Lung (tissue), 12 donors: ENCODE data around the gene DNM2. TPM values are rescaled to one million over a fixed set of nuclear protein-coding genes. Genes with fewer than 3 reads are reported as not detected.
A peak's percentile ranks its signal among the peaks of the same experiment; 100 is the strongest.
"Not testable (repeated sequence)": the region's sequence is repeated elsewhere in the genome, so short reads cannot be mapped to it uniquely, and the experiment has no call there.

ENCODE experiments used
- ATAC-seq: fragments of 200-7000 bp; cut with Tn5 transposase; one replicate; pipeline ENCODE4 v1.9.1; 2020; ENCODE audit warnings: moderate number of reproducible peaks; ENCODE audit not compliant: insufficient read depth, low FRiP score
- DNase-seq, 3 donors: peaks; one replicate each; pipeline ENCODE4 v3.0.0-alpha.2; 2013 to 2017
- H3K27ac ChIP-seq, 2 donors: one replicate each; pipeline ENCODE4 v1.5.1; 2013; ENCODE audit warnings: mild to moderate bottlenecking in 2 of 2, moderate library complexity in 2 of 2, control low read depth in 1 of 2, inconsistent platforms in 1 of 2, low read depth in 1 of 2, low read length in 1 of 2
- H3K27me3 ChIP-seq, 3 donors: one replicate each; pipeline ENCODE4 v1.5.1; 2013; ENCODE audit warnings: low read length in 2 of 3; ENCODE audit not compliant: control insufficient read depth in 3 of 3, insufficient read depth in 3 of 3
- H3K36me3 ChIP-seq, 4 donors: one replicate each; pipeline ENCODE4 v1.5.1; 2013; ENCODE audit warnings: low read length in 4 of 4, mild to moderate bottlenecking in 1 of 4, moderate library complexity in 1 of 4; ENCODE audit not compliant: control insufficient read depth in 4 of 4, insufficient read depth in 4 of 4
- H3K4me1 ChIP-seq, 5 donors: one replicate each; pipeline ENCODE4 v1.5.1; 2013; ENCODE audit warnings: low read length in 5 of 5, mild to moderate bottlenecking in 2 of 5, moderate library complexity in 1 of 5; ENCODE audit not compliant: control insufficient read depth in 5 of 5, insufficient read depth in 5 of 5
- H3K4me3 ChIP-seq: one replicate; pipeline ENCODE4 v1.5.1; 2013; ENCODE audit warnings: mild to moderate bottlenecking, control low read depth, moderate library complexity
- H3K9ac ChIP-seq, 2 donors: one replicate each; pipeline ENCODE4 v1.5.1; 2013; ENCODE audit warnings: low read length in 2 of 2, control low read depth in 1 of 2; ENCODE audit not compliant: insufficient read depth in 1 of 2
- H3K9me3 ChIP-seq, 4 donors: one replicate each; pipeline ENCODE4 v1.5.1; 2013; ENCODE audit warnings: low read length in 3 of 4, mild to moderate bottlenecking in 1 of 4, moderate library complexity in 1 of 4; ENCODE audit not compliant: control insufficient read depth in 4 of 4, insufficient read depth in 3 of 4
- WGBS, 2 donors: extraction: QIAGEN DNeasy Blood & Tissue Kit; methylation state at CpG; one replicate each; pipeline ENCODE4 v1.1.7; 2013; 5-methylcytosine and 5-hydroxymethylcytosine counted together
- polyA plus RNA-seq, 2 donors: library from polyadenylated mRNA; stranded (reverse); fragments of 200-250 nt; gene quantifications; one replicate each; pipeline ENCODE4 v1.2.1, GENCODE V29; 2013
- total RNA-seq, 2 donors: library from RNA; depleted of rRNA in 1 of 2; stranded (reverse); fragments of >200 nt in 1 of 2; gene quantifications; one replicate each; pipeline ENCODE4 v1.2.1, GENCODE V29; 2014 to 2021
- TF ChIP-seq, protein P1 (sequence below): IDR thresholded peaks from 2 replicates; pipeline ENCODE4 v1.5.1; 2012; ENCODE audit warnings: mild to moderate bottlenecking; ENCODE audit errors: control extremely low read depth, extremely low read depth
- donor health status: control.
- donor health status: control.
- donor health status: Bipolar disorder and iron deficiency.
- donor health status: healthy.
- donor health status: DM: yes; HTN: yes; CAD: no.

DNM2 gene
- total and polyA plus RNA-seq, 4 donors, result 172 to 277 (median 204) TPM

DNA sequence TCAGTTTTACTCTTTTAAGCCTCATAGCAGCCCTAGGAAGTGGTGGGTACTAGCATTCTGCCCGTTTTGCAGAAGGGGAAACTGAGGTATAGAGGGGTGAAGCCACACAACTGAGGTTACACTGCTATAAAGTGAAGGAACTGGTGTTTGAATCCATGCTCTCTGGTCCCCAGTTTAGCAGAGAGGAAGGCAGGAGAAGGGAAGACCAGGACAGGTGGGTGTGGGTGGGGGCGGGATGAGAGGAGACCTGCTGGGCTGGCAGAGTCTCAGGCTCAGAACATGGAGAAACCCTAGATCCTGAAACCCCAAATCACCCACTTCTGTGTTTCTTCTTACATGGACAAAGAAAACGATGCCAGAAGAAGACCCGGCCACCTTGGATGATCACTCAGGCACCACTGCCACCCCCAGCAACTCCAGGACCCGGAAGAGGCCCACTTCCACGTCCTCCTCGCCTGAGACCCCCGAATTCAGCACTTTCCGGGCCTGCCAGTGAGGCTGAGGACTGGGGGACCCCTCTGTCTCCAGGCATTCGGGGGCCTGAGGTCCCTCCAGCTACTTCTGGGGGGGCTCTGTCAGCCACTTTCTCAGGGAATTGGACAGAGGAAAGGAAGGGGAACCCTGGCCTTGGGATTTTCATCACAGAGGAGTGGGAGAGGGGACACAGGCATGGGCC, 151.1 kb downstream of the DNM2 start:
- no peak for ATAC-seq
- H3K27me3 ChIP-seq, result no peaks in the 10 kb centered on the region
- H3K4me3 ChIP-seq, result no peak overlapping the region
- no peaks in the 10 kb centered on the region for H3K9me3 ChIP-seq
- no peaks in the 10 kb centered on the region for H3K36me3 ChIP-seq
- peaks cover 0 to 8% (median 3%) of the 10 kb centered on the region in 5 donors for H3K4me1 ChIP-seq
- TF ChIP-seq, protein P1, sequence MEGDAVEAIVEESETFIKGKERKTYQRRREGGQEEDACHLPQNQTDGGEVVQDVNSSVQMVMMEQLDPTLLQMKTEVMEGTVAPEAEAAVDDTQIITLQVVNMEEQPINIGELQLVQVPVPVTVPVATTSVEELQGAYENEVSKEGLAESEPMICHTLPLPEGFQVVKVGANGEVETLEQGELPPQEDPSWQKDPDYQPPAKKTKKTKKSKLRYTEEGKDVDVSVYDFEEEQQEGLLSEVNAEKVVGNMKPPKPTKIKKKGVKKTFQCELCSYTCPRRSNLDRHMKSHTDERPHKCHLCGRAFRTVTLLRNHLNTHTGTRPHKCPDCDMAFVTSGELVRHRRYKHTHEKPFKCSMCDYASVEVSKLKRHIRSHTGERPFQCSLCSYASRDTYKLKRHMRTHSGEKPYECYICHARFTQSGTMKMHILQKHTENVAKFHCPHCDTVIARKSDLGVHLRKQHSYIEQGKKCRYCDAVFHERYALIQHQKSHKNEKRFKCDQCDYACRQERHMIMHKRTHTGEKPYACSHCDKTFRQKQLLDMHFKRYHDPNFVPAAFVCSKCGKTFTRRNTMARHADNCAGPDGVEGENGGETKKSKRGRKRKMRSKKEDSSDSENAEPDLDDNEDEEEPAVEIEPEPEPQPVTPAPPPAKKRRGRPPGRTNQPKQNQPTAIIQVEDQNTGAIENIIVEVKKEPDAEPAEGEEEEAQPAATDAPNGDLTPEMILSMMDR, result no peak
- H3K9ac ChIP-seq, result no peak overlapping the region
- WGBS, 2 donors, result 93 to 96% methylated on average over 10 of the region's 10 CpGs
- no peak for DNase-seq
- H3K27ac ChIP-seq, result no peak overlapping the region

- not testable (repeated sequence) for H3K9ac ChIP-seq, H3K27me3 ChIP-seq, H3K27ac ChIP-seq, H3K4me3 ChIP-seq, DNase-seq, H3K4me1 ChIP-seq, ATAC-seq, H3K36me3 ChIP-seq, H3K9me3 ChIP-seq
- 94 to 95% methylated on average over 11 of the region's 11 CpGs for WGBS, 2 donors
These were observed 152.0 kb downstream of the DNM2 start for GRCh38 chr19:10869872-10870311.

GRCh38 chr19:10870501-10870954, 152.6 kb downstream of the DNM2 start:
- Histone ChIP-seq H3K4me1 (peaks cover 0 to 8% (median 0%) of the 10 kb centered on the region in 5 donors), H3K27me3 (no peaks in the 10 kb centered on the region), H3K27ac (peak overlapping the region in 1 of 2 donors; percentile 66), H3K9ac (peak overlapping the region; percentile 37 to 78), H3K36me3 (no peaks in the 10 kb centered on the region), H3K4me3 (no peak overlapping the region), H3K9me3 (no peaks in the 10 kb centered on the region)
- DNase-seq, result no peak
- WGBS, 2 donors, result 2 to 4% methylated on average over 18 to 21 of the region's 22 CpGs
- no peak for ATAC-seq
- TF ChIP-seq, protein P1, result no peak

GRCh38 chr19:10870955-10871603, 153.2 kb downstream of the DNM2 start, which contains the start of gene CARM1:
Gene CARM1 (plus strand): TSS chr19:10871553. CDS start chr19:10871703, 150 bp downstream.
- H3K36me3 ChIP-seq, result no peaks in the 10 kb centered on the region
- ATAC-seq, result peak; percentile 96
- H3K4me1 ChIP-seq, result peaks cover 0 to 8% (median 0%) of the 10 kb centered on the region in 5 donors
- DNase-seq, result peak; percentile 99 to 100 (median 99)
- TF ChIP-seq, protein P1, result peak; percentile 85
- no peaks in the 10 kb centered on the region for H3K9me3 ChIP-seq
- H3K4me3 ChIP-seq, result peak within 1 kb of the TSS; percentile 73
- peak within 1 kb of the TSS; percentile 66 to 78 for H3K27ac ChIP-seq
- H3K9ac ChIP-seq, result peak within 1 kb of the TSS; percentile 63 to 78
- 1 to 2% methylated on average over 25 to 98 of the region's 99 CpGs for WGBS, 2 donors
- H3K27me3 ChIP-seq, result no peaks in the 10 kb centered on the region
